ENCODE measurements around the gene OR2A5.
"Not testable (repeated sequence)": the region's sequence is repeated elsewhere in the genome, so short reads cannot be mapped to it uniquely, and the experiment has no call there.

OR2A5 gene

GRCh38 chr7:144035385-144035784, 13.4 kb upstream of the OR2A5 start:
- no peak for DNase-seq

GRCh38 chr7:144036302-144036885, 12.4 kb upstream of the OR2A5 start:
- no peak for DNase-seq

GRCh38 chr7:144037414-144038035, 11.2 kb upstream of the OR2A5 start:
- DNase-seq: no peak

- DNase-seq: no peak
These were observed 9.9 kb upstream of the OR2A5 start for GRCh38 chr7:144038887-144039286.

- DNase-seq: no peak
These were observed 743 bp downstream of the OR2A5 start for GRCh38 chr7:144049491-144049890.

- DNase-seq: no peak
These were observed 1.3 kb downstream of the OR2A5 start for GRCh38 chr7:144050093-144050492.

GRCh38 chr7:144050884-144051283, 2.1 kb downstream of the OR2A5 start:
- not testable (repeated sequence) for DNase-seq

- no peak for DNase-seq
These were observed 9.2 kb downstream of the OR2A5 start for GRCh38 chr7:144057954-144058353.

GRCh38 chr7:144063710-144064109, 15.0 kb downstream of the OR2A5 start:
- DNase-seq: no peak

GRCh38 chr7:144069511-144069910, 20.8 kb downstream of the OR2A5 start, which contains the start of gene OR2A25:
OR2A25 (plus strand) TSS chr7:144069811; CDS start chr7:144074220, 4,409 bp downstream.
- no peak for DNase-seq

GRCh38 chr7:144069953-144070352, 21.2 kb downstream of the OR2A5 start:
- DNase-seq: no peak

- DNase-seq: no peak
These were observed 25.6 kb downstream of the OR2A5 start for GRCh38 chr7:144074374-144074773.

- DNase-seq: no peak
These were observed 37.2 kb downstream of the OR2A5 start, which contains the start of gene OR2A12 for GRCh38 chr7:144085978-144086377. OR2A12 (plus strand) TSS chr7:144086278; CDS start chr7:144095108, 8,830 bp downstream.

- DNase-seq: no peak
These were observed 38.0 kb downstream of the OR2A5 start for GRCh38 chr7:144086730-144087129.

- no peak for DNase-seq
These were observed 38.5 kb downstream of the OR2A5 start for GRCh38 chr7:144087230-144087629.

GRCh38 chr7:144090667-144091066, 41.9 kb downstream of the OR2A5 start:
- no peak for DNase-seq

- DNase-seq: no peak
These were observed 50.0 kb downstream of the OR2A5 start for GRCh38 chr7:144098776-144099175.

GRCh38 chr7:144100607-144101006, 51.9 kb downstream of the OR2A5 start:
- no peak for DNase-seq

- DNase-seq: peak; percentile 5 to 49
These were observed 53.3 kb downstream of the OR2A5 start for GRCh38 chr7:144102041-144102440.

GRCh38 chr7:144105211-144105610, 56.5 kb downstream of the OR2A5 start:
- no peak for DNase-seq

Measured in NCI-H187 (cell line).